ENCODE measurements around the gene CHFR.

GRCh38 chr12:132899033-132899432 lies 11.6 kb upstream of the CHFR start:
- TF ChIP-seq POLR2A (IDR thresholded peaks at IDR 0.05), result no peak
- TF ChIP-seq, protein P1, sequence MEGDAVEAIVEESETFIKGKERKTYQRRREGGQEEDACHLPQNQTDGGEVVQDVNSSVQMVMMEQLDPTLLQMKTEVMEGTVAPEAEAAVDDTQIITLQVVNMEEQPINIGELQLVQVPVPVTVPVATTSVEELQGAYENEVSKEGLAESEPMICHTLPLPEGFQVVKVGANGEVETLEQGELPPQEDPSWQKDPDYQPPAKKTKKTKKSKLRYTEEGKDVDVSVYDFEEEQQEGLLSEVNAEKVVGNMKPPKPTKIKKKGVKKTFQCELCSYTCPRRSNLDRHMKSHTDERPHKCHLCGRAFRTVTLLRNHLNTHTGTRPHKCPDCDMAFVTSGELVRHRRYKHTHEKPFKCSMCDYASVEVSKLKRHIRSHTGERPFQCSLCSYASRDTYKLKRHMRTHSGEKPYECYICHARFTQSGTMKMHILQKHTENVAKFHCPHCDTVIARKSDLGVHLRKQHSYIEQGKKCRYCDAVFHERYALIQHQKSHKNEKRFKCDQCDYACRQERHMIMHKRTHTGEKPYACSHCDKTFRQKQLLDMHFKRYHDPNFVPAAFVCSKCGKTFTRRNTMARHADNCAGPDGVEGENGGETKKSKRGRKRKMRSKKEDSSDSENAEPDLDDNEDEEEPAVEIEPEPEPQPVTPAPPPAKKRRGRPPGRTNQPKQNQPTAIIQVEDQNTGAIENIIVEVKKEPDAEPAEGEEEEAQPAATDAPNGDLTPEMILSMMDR (IDR thresholded peaks at IDR 0.05), result no peak

Measured in tibial nerve (tissue), 3 donors.